IMR-90 (cell line): ENCODE data around the gene RIOK2. TPM values are rescaled to one million over a fixed set of nuclear protein-coding genes. Genes with fewer than 3 reads are reported as not detected.

ENCODE experiments used
- ATAC-seq: fragments of 200-7000 bp; cut with Tn5 transposase; 2 replicates; pipeline ENCODE4 v1.9.1; 2020; ENCODE audit warnings: low read depth, mild to moderate bottlenecking, moderate library complexity
- BruUV-seq: library from RNA; stranded (reverse); fragments of 400-500 nt; replicated peaks from 2 replicates; lab custom pipeline; 2021; lab: Mats Ljungman, UMichigan
- CTCF ChIA-PET: fragments of 300-600 bp; formaldehyde crosslinking; extraction: SDS; loops from one replicate; lab custom pipeline; 2021; ENCODE audit warnings: antibody characterized with exemption; lab: Yijun Ruan, JAX
- POLR2A ChIA-PET: fragments of 300-600 bp; sonication (Branson Sonifier 250); formaldehyde crosslinking; loops from one replicate; lab custom pipeline; 2022; ENCODE audit warnings: antibody characterized with exemption; ENCODE audit not compliant: unreplicated experiment; lab: Charles Lee
- DNase-seq: peaks from one replicate; pipeline ENCODE4 v3.0.0; 2013
- H2AFZ ChIP-seq: replicated peaks from 2 replicates; pipeline ENCODE3; 2013; ENCODE audit warnings: low read length, mild to moderate bottlenecking; ENCODE audit not compliant: poor library complexity
- H2AK5ac ChIP-seq: 2 replicates; pipeline ENCODE4 v1.6.1; 2013; ENCODE audit warnings: low read depth, low read length, inconsistent platforms
- H2AK9ac ChIP-seq: replicated peaks from 2 replicates; pipeline ENCODE3; 2013; ENCODE audit warnings: mild to moderate bottlenecking, low read depth, low read length, moderate library complexity; ENCODE audit not compliant: poor library complexity
- H2BK120ac ChIP-seq: 2 replicates; pipeline ENCODE4 v1.6.1; 2013; ENCODE audit warnings: low read depth, low read length, inconsistent platforms
- H2BK15ac ChIP-seq: 3 replicates; pipeline ENCODE4 v1.6.1; 2013; ENCODE audit warnings: low read depth, low read length, inconsistent platforms
- H2BK20ac ChIP-seq: 2 replicates; pipeline ENCODE4 v1.6.1; 2013; ENCODE audit warnings: low read depth, mild to moderate bottlenecking, inconsistent platforms, low read length, moderate library complexity
- H2BK5ac ChIP-seq: 2 replicates; pipeline ENCODE4 v1.6.1; 2013; ENCODE audit warnings: mild to moderate bottlenecking, low read depth, low read length, inconsistent platforms; ENCODE audit not compliant: poor library complexity, severe bottlenecking
- H3K14ac ChIP-seq: replicated peaks from 2 replicates; pipeline ENCODE4 v1.6.1; 2013; ENCODE audit warnings: low read depth, low read length, inconsistent platforms
- H3K18ac ChIP-seq: 2 replicates; pipeline ENCODE4 v1.6.1; 2013; ENCODE audit warnings: low read depth, low read length, control low read depth
- H3K23ac ChIP-seq: 2 replicates; pipeline ENCODE4 v1.6.1; 2013; ENCODE audit warnings: low read depth, low read length, inconsistent platforms
- H3K27ac ChIP-seq: 2 replicates; pipeline ENCODE4 v1.5.1; 2013; ENCODE audit warnings: mild to moderate bottlenecking, control low read depth, low read length; ENCODE audit not compliant: insufficient read depth
- H3K27me3 ChIP-seq: 2 replicates; pipeline ENCODE4 v1.6.1; 2013; ENCODE audit warnings: low read length; ENCODE audit not compliant: control insufficient read depth, insufficient read depth
- H3K36me3 ChIP-seq: 2 replicates; pipeline ENCODE4 v1.6.1; 2013; ENCODE audit warnings: low read length, mixed read lengths; ENCODE audit not compliant: control insufficient read depth, insufficient read depth
- H3K4ac ChIP-seq: 2 replicates; pipeline ENCODE4 v1.6.1; 2013; ENCODE audit warnings: low read depth, low read length, inconsistent platforms
- H3K4me1 ChIP-seq: 2 replicates; pipeline ENCODE4 v1.6.1; 2013; ENCODE audit warnings: low read length, mixed read lengths; ENCODE audit not compliant: control insufficient read depth, insufficient read depth
- H3K4me2 ChIP-seq: 2 replicates; pipeline ENCODE4 v1.6.1; 2013; ENCODE audit warnings: low read depth, mild to moderate bottlenecking, control low read depth, low read length, moderate library complexity
- H3K4me3 ChIP-seq: 2 replicates; pipeline ENCODE4 v1.5.1; 2013; ENCODE audit warnings: low read depth, mild to moderate bottlenecking, control low read depth, low read length, moderate library complexity; ENCODE audit not compliant: insufficient read depth
- H3K56ac ChIP-seq: 2 replicates; pipeline ENCODE4 v1.6.1; 2013; ENCODE audit warnings: low read length, inconsistent platforms; ENCODE audit not compliant: insufficient read depth; ENCODE audit errors: extremely low read depth
- H3K79me1 ChIP-seq, 2 experiments: 2 replicates each; pipeline ENCODE4 v1.6.1; 2013; ENCODE audit warnings: low read length in 2 of 2, inconsistent platforms in 1 of 2, low read depth in 1 of 2
- H3K9ac ChIP-seq: 2 replicates; pipeline ENCODE4 v1.6.1; 2013; ENCODE audit warnings: low read depth, low read length, control low read depth
- H3K9me1 ChIP-seq: 2 replicates; pipeline ENCODE4 v1.6.1; 2013; ENCODE audit warnings: low read length, inconsistent platforms; ENCODE audit not compliant: insufficient read depth
- H3K9me3 ChIP-seq: 2 replicates; pipeline ENCODE4 v1.6.1; 2013; ENCODE audit warnings: low read length; ENCODE audit not compliant: control insufficient read depth, insufficient read depth
- H4K20me1 ChIP-seq: 2 replicates; pipeline ENCODE4 v1.6.1; 2013; ENCODE audit warnings: low read length, inconsistent platforms; ENCODE audit not compliant: insufficient read depth
- H4K5ac ChIP-seq: 2 replicates; pipeline ENCODE4 v1.6.1; 2013; ENCODE audit warnings: mild to moderate bottlenecking, low read depth, low read length, control low read depth
- H4K8ac ChIP-seq, 2 experiments: 2 replicates each; pipeline ENCODE4 v1.6.1; 2013; ENCODE audit warnings: low read depth in 2 of 2, low read length in 2 of 2, control low read depth in 1 of 2, inconsistent platforms in 1 of 2
- H4K91ac ChIP-seq: 2 replicates; pipeline ENCODE4 v1.6.1; 2013; ENCODE audit warnings: low read depth, low read length, inconsistent platforms; ENCODE audit not compliant: insufficient read depth
- CHD1 ChIP-seq: IDR thresholded peaks from 2 replicates; pipeline ENCODE4 v1.6.1; 2012; ENCODE audit warnings: low read depth, low read length, improper control_type of control experiment
- ELK1 ChIP-seq: fragments of 150-350 bp; IDR thresholded peaks from 2 replicates; pipeline ENCODE4 v1.6.1; 2016; ENCODE audit warnings: low read depth, mild to moderate bottlenecking, low read length, moderate library complexity, borderline replicate concordance
- MAFK ChIP-seq: IDR thresholded peaks from 2 replicates; pipeline ENCODE4 v1.6.1; 2012; ENCODE audit warnings: low read depth, low read length, improper control_type of control experiment
- MAZ ChIP-seq: IDR thresholded peaks from 2 replicates; pipeline ENCODE4 v1.6.1; 2012; ENCODE audit warnings: low read depth, mild to moderate bottlenecking, low read length, improper control_type of control experiment, moderate library complexity, borderline replicate concordance
- NFE2L2 ChIP-seq: fragments of 150-350 bp; IDR thresholded peaks from 2 replicates; pipeline ENCODE4 v1.6.1; 2016; ENCODE audit warnings: low read depth, mild to moderate bottlenecking, low read length
- POLR2A ChIP-seq: IDR thresholded peaks from 2 replicates; pipeline ENCODE4 v1.6.1; 2012; ENCODE audit warnings: mild to moderate bottlenecking, low read depth, low read length
- RAD21 ChIP-seq: IDR thresholded peaks from 2 replicates; pipeline ENCODE4 v1.6.1; 2012; ENCODE audit warnings: low read length, improper control_type of control experiment
- RCOR1 ChIP-seq: IDR thresholded peaks from 2 replicates; pipeline ENCODE4 v1.6.1; 2012; ENCODE audit warnings: mild to moderate bottlenecking, low read length, improper control_type of control experiment; ENCODE audit not compliant: insufficient replicate concordance
- RFX5 ChIP-seq: IDR thresholded peaks from 2 replicates; pipeline ENCODE4 v1.8.0; 2012; ENCODE audit warnings: low read depth, mild to moderate bottlenecking, low read length, moderate library complexity
- SMC3 ChIP-seq: fragments of 150-350 bp; IDR thresholded peaks from 2 replicates; pipeline ENCODE4 v1.6.1; 2016; ENCODE audit warnings: low read depth, mild to moderate bottlenecking, antibody characterized with exemption, low read length, moderate library complexity
- WGBS, 2 experiments: methylation state at CpG; one replicate each; pipeline versions ENCODE4 v1.1.5 to v1.1.7; 2013; ENCODE audit warnings: missing lambda C conversion rate in 2 of 2; ENCODE audit not compliant: insufficient read length in 1 of 2; ENCODE audit errors: extremely low coverage in 2 of 2; 5-methylcytosine and 5-hydroxymethylcytosine counted together
- dilution Hi-C: fragments of 300-500 bp; cut with HindIII; formaldehyde crosslinking; loops from one replicate; pipeline ENCODE4 v1.14.3; 2018; ENCODE audit warnings: low sequenced_read_pairs; ENCODE audit not compliant: unreplicated experiment
- in situ Hi-C: fragments of 300-500 bp; cut with MboI; formaldehyde crosslinking; loops from 3 replicates; pipeline ENCODE4 v1.14.3; 2019; ENCODE audit warnings: low sequenced_read_pairs, inconsistent platforms, mixed read lengths
- intact Hi-C: fragments of 100-400 bp; cut with micrococcal nuclease; formaldehyde crosslinking; loops from 2 replicates; pipeline ENCODE4 v1.10.0; 2022
- polyA plus RNA-seq, 3 experiments: library from polyadenylated mRNA; depleted of rRNA; stranded (reverse); fragments of >200 nt; gene quantifications; 2 replicates each; pipeline ENCODE4 v1.2.3, GENCODE V29; 2012; ENCODE audit warnings: low replicate concordance in 1 of 3
- total RNA-seq: library from RNA; depleted of rRNA; stranded (reverse); fragments of >200 nt; gene quantifications from 2 replicates; pipeline ENCODE4 v1.2.3, GENCODE V29; 2012
- TF ChIP-seq, protein P1 (sequence below): fragments of 150-350 bp; IDR thresholded peaks from 2 replicates; pipeline ENCODE4 v1.6.1; 2017; ENCODE audit warnings: mild to moderate bottlenecking, antibody characterized with exemption, low read length, low read depth
- TF ChIP-seq, protein P2 (sequence below): conservative IDR thresholded peaks from 2 replicates; pipeline ENCODE4 v1.5.1; 2012; ENCODE audit warnings: mild to moderate bottlenecking, low read depth, low read length, improper control_type of control experiment

The RIOK2 gene
- total and polyA plus RNA-seq, 2 of the 4 experiments (the other 2 are of a cell fraction) = 10.7 to 17.7 TPM

- Histone ChIP-seq H3K4me2 (peak overlapping the region; percentile 92), H2BK15ac (peak overlapping the region; percentile 22; the same call in 1 of the 3 replicates), H3K36me3 (no peaks in the 10 kb centered on the region), H3K27me3 (no peaks in the 10 kb centered on the region), H3K14ac (peak overlapping the region; percentile 90), H3K9me3 (no peaks in the 10 kb centered on the region), H3K4me3 (peak overlapping the region; percentile 82), H3K9me1 (no peaks in the 10 kb centered on the region), H3K56ac (peak overlapping the region; percentile 37; the same call in 1 of the 2 replicates), H2AK9ac (peak overlapping the region; percentile 95), H2BK5ac (peak overlapping the region; percentile 97), H2AFZ (peak overlapping the region; percentile 97), H4K5ac (peak overlapping the region; percentile 94), H2BK20ac (no peak overlapping the region; the same call in 1 of the 2 replicates), H4K91ac (peak overlapping the region; percentile 84), H4K8ac (peak overlapping the region; percentile 81 to 99), H3K23ac (peak overlapping the region; percentile 75; the same call in 1 of the 2 replicates), H4K20me1 (no peaks in the 10 kb centered on the region), H3K79me1 (peaks cover 10 to 28% of the 10 kb centered on the region in 2 experiments), H3K27ac (peak overlapping the region; percentile 58; the same call in 1 of the 2 replicates), H3K4me1 (peaks cover 2% of the 10 kb centered on the region; the same call in 1 of the 2 replicates), H2AK5ac (peak overlapping the region; percentile 86), H2BK120ac (peak overlapping the region; percentile 71), H3K18ac (peak overlapping the region; percentile 69), H3K9ac (peak overlapping the region; percentile 30), H3K4ac (peak overlapping the region; percentile 89)
- TF ChIP-seq POLR2A (no peak), NFE2L2 (no peak), RAD21 (no peak), RCOR1 (no peak), CHD1 (no peak), ELK1 (no peak), SMC3 (no peak), MAFK (no peak), RFX5 (no peak), MAZ (no peak)
- TF ChIP-seq, protein P1, sequence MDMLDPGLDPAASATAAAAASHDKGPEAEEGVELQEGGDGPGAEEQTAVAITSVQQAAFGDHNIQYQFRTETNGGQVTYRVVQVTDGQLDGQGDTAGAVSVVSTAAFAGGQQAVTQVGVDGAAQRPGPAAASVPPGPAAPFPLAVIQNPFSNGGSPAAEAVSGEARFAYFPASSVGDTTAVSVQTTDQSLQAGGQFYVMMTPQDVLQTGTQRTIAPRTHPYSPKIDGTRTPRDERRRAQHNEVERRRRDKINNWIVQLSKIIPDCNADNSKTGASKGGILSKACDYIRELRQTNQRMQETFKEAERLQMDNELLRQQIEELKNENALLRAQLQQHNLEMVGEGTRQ = no peak
- TF ChIP-seq, protein P2, sequence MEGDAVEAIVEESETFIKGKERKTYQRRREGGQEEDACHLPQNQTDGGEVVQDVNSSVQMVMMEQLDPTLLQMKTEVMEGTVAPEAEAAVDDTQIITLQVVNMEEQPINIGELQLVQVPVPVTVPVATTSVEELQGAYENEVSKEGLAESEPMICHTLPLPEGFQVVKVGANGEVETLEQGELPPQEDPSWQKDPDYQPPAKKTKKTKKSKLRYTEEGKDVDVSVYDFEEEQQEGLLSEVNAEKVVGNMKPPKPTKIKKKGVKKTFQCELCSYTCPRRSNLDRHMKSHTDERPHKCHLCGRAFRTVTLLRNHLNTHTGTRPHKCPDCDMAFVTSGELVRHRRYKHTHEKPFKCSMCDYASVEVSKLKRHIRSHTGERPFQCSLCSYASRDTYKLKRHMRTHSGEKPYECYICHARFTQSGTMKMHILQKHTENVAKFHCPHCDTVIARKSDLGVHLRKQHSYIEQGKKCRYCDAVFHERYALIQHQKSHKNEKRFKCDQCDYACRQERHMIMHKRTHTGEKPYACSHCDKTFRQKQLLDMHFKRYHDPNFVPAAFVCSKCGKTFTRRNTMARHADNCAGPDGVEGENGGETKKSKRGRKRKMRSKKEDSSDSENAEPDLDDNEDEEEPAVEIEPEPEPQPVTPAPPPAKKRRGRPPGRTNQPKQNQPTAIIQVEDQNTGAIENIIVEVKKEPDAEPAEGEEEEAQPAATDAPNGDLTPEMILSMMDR = no peak
- TSS peak; percentile 54 for BruUV-seq
- in situ Hi-C loops = loop anchor here (10.0 kb wide), 1 partner anchor 1591 kb away; the partner anchor contains the start of gene RGMB
- ATAC-seq = no peak
- dilution Hi-C loops = no loop called here
- WGBS, 2 experiments = no CpG with 5 or more reads among the region's 6 CpGs
- no peak for DNase-seq
- intact Hi-C loops = loop anchor here (2.0 to 5.0 kb wide), 4 partner anchors 348 to 1643 kb away; partner anchors contain the start of gene RGMB
- ChIA-PET POLR2A (no interaction called here), CTCF (no interaction called here)
These were observed 825 bp upstream of the RIOK2 start for GRCh38 chr5:97183930-97184213.
